HepG2 (cell line): ENCODE data around the gene SCIN. TPM values are rescaled to one million over a fixed set of nuclear protein-coding genes. Genes with fewer than 3 reads are reported as not detected.

Experiments
- ATAC-seq: fragments of 200-7000 bp; cut with Tn5 transposase; 3 replicates; pipeline ENCODE4 v1.9.1; 2020; ENCODE audit warnings: mild to moderate bottlenecking, moderate library complexity
- BruUV-seq: library from RNA; stranded (reverse); fragments of 400-500 nt; replicated peaks from 2 replicates; lab custom pipeline; 2021; lab: Mats Ljungman, UMichigan
- CTCF ChIA-PET: fragments of 300-600 bp; formaldehyde crosslinking; extraction: SDS; loops from one replicate; lab custom pipeline; 2021; ENCODE audit warnings: low total read pairs, inconsistent platforms, low intra/inter-chr PET ratio; lab: Yijun Ruan, JAX
- POLR2A ChIA-PET: fragments of 350-600 bp; sonication (Branson Sonifier 250); formaldehyde crosslinking; loops from one replicate; lab custom pipeline; 2020; ENCODE audit warnings: antibody characterized with exemption, inconsistent platforms; lab: Yijun Ruan, JAX
- DNase-seq: peaks from one replicate; pipeline ENCODE4 v3.0.0-alpha.2; 2015; ENCODE audit warnings: low spot score
- FAIRE-seq: peaks from 3 replicates; lab custom pipeline; 2011; peaks lifted over from hg19 to GRCh38; lab: Jason Lieb, UNC
- H2AFZ ChIP-seq: one replicate; pipeline ENCODE4 v1.6.1; 2011; ENCODE audit warnings: low read length, inconsistent platforms
- H3K27ac ChIP-seq: fragments of 300-600 bp; 3 replicates; pipeline ENCODE4 v1.8.0; 2011; ENCODE audit warnings: mixed run types, mild to moderate bottlenecking, mixed read lengths, low read length, inconsistent platforms; ENCODE audit not compliant: insufficient read depth; ENCODE audit errors: extremely low read length
- H3K27me3 ChIP-seq, 2 experiments: fragments of 200-600 bp in 1 of 2; 2 replicates in 1 of 2; 3 replicates in 1 of 2; pipeline versions ENCODE4 v1.6.0 to v1.8.0; 2011; ENCODE audit warnings: low read length in 2 of 2, mild to moderate bottlenecking in 2 of 2, moderate library complexity in 2 of 2, inconsistent platforms in 1 of 2; ENCODE audit not compliant: insufficient read depth in 2 of 2, control insufficient read depth in 1 of 2
- H3K36me3 ChIP-seq, 2 experiments: fragments of 200-600 bp in 1 of 2; replicated peaks in 1 of 2; 2 replicates in 1 of 2; 3 replicates in 1 of 2; pipeline versions ENCODE4 v1.5.1 to v1.8.0; 2011; ENCODE audit warnings: low read length in 2 of 2, inconsistent platforms in 1 of 2; ENCODE audit not compliant: insufficient read depth in 2 of 2, control insufficient read depth in 1 of 2
- H3K4me1 ChIP-seq: 2 replicates; pipeline ENCODE4 v1.5.1; 2012; ENCODE audit warnings: low read length, inconsistent platforms; ENCODE audit not compliant: insufficient read depth
- H3K4me2 ChIP-seq: 2 replicates; pipeline ENCODE4 v1.6.0; 2011; ENCODE audit warnings: low read depth, low read length, inconsistent platforms
- H3K4me3 ChIP-seq, 3 experiments: fragments of 200-600 bp in 1 of 3; sonication (generic), shearing (Covaris generic) in 1 of 3; replicated peaks in 1 of 3; 2 replicates each; pipeline ENCODE4 v1.5.1; 2011 to 2016; ENCODE audit warnings: low read length in 3 of 3, inconsistent platforms in 2 of 3, low read depth in 2 of 3, mild to moderate bottlenecking in 2 of 3, control low read depth in 1 of 3, mixed read lengths in 1 of 3; ENCODE audit not compliant: insufficient read depth in 1 of 3
- H3K79me2 ChIP-seq: one replicate; pipeline ENCODE4 v1.6.1; 2011; ENCODE audit warnings: low read length, inconsistent platforms; ENCODE audit not compliant: insufficient read depth
- H3K9ac ChIP-seq: 2 replicates; pipeline ENCODE4 v1.6.0; 2011; ENCODE audit warnings: mild to moderate bottlenecking, low read depth, low read length, inconsistent platforms; ENCODE audit not compliant: insufficient read depth
- H3K9me3 ChIP-seq: 2 replicates; pipeline ENCODE4 v1.5.1; 2012; ENCODE audit warnings: mild to moderate bottlenecking, low read length
- H4K20me1 ChIP-seq: 2 replicates; pipeline ENCODE4 v1.6.0; 2011; ENCODE audit warnings: inconsistent platforms, mild to moderate bottlenecking, low read length, moderate library complexity; ENCODE audit not compliant: insufficient read depth
- FUBP1 ChIP-seq: sonication (generic); formaldehyde crosslinking; IDR thresholded peaks from 2 replicates; pipeline ENCODE4 v1.5.1; 2020; ENCODE audit warnings: missing genetic modification reagents, mild to moderate bottlenecking, borderline replicate concordance
- KDM1A ChIP-seq: IDR thresholded peaks from 2 replicates; pipeline ENCODE4 v1.6.1; 2016; ENCODE audit warnings: missing compliant biosample characterization
- ZNF234 ChIP-seq: sonication (generic); formaldehyde crosslinking; conservative IDR thresholded peaks from 2 replicates; pipeline ENCODE4 v1.5.1; 2020; ENCODE audit warnings: mild to moderate bottlenecking, missing genetic modification reagents
- WGBS: methylation state at CpG from one replicate; pipeline ENCODE4 v1.1.6; 2017; ENCODE audit warnings: low lambda C conversion rate; 5-methylcytosine and 5-hydroxymethylcytosine counted together
- in situ Hi-C: cut with HindIII; loops from 2 replicates; pipeline ENCODE4 v1.10.0; 2017; ENCODE audit warnings: low pct_unique_long_range_greater_than_20kb; ENCODE audit not compliant: extremely low pct_ligation_motif_present
- intact Hi-C: fragments of 100-400 bp; cut with micrococcal nuclease; formaldehyde crosslinking; loops from one replicate; pipeline ENCODE4 v1.10.0; 2022; ENCODE audit not compliant: unreplicated experiment
- polyA plus RNA-seq, 8 experiments: library from polyadenylated mRNA; depleted of rRNA in 3 of 8; stranded (reverse) in 7 of 8; unstranded in 1 of 8; fragments of >200 nt; fragmentation: Illumina TruSeq in 4 of 8; extraction: Trizol in 4 of 8; gene quantifications; 2 replicates each; pipeline versions ENCODE4 v1.2.1 to v1.2.3, GENCODE V29; 2011 to 2016; ENCODE audit warnings: low read depth in 4 of 8, missing spikeins in 1 of 8, mixed read lengths in 1 of 8; ENCODE audit not compliant: insufficient read depth in 1 of 8
- total RNA-seq, 5 experiments: library from RNA; depleted of rRNA; stranded (reverse); fragments of >200 nt; fragmentation: Illumina TruSeq; extraction: Trizol; gene quantifications; 2 replicates each; pipeline ENCODE4 v1.2.3, GENCODE V29; 2016; ENCODE audit warnings: low read depth in 1 of 5
- TF ChIP-seq, protein P1 (sequence below): sonication (generic); formaldehyde crosslinking; IDR thresholded peaks from 2 replicates; pipeline ENCODE4 v1.5.0; 2020; ENCODE audit warnings: mild to moderate bottlenecking, low read depth, missing genetic modification reagents, borderline replicate concordance
- TF ChIP-seq, protein P2 (sequence below): sonication (generic); formaldehyde crosslinking; IDR thresholded peaks from 2 replicates; pipeline ENCODE4 v1.4.0; 2020; ENCODE audit warnings: missing genetic modification reagents

Gene SCIN
- total and polyA plus RNA-seq, 2 of the 13 experiments (the other 11 are each of a cell fraction or from before 2014, with no cell fraction given): not detected

DNA sequence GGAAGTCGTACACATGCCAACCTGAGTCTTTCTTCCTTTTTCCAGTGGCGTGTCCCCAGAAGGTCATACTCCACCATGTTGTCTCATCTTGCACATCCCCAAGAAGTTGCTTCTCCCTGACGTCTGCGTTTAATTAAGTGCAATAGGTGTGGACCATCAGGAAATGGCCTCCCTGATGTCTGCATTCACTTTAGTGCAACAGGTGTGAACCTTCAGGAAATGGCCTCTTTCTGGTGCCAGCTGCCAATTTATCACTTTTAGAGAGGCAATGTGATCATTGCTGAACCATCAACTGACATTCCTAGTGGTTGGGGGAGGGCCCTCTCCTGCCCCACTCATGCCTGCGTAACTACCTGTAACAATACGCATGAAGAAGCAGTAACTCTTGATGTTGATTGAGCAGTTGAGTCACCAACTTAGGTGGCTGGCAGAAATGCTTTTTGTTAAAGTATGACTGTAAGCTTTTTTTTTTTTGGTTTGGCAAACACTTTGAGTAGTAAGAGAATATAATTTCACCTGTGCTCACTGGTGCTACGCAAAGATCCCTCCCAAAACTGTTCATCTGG is 25.8 kb downstream of the SCIN start (continued):
- TF ChIP-seq FUBP1 (CRISPR knock-in tag) (no peak), KDM1A (no peak)

DNA sequence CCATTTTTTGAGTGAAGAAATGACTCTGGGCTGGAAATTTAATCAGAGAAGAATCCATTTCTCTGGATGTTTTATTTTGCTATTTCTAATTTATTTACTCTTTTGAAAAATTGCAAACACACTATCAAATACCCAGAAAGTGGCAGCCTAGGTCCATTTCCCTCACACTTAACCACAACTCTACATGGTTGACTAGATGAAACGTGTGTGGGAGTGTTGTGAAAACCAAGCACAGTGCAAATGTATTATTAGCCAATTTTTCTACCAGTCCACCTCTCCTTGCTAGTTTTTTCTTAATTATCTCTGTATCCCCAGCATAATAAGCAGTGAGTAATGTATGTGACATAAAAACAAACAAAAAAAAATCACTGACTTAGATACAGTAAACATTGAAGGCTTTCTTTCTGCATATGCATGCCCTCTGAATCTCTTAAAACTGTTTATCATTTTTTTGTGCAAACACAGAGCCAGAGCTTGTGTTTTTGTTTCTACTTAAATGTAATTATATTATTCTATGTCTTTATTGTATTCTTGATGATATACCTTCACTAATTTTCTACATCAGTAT is 30.9 kb downstream of the SCIN start:
- CTCF ChIA-PET: no interaction called here
- no peaks in the 10 kb centered on the region for H3K79me2 ChIP-seq
- no peak overlapping the region for H2AFZ ChIP-seq
- no peak overlapping the region for H3K4me3 ChIP-seq
- POLR2A ChIA-PET: no interaction called here
- BruUV-seq: no TSS peak
- FAIRE-seq (no peak), DNase-seq (no peak), ATAC-seq (no peak)
- H3K27me3 ChIP-seq: no peaks in the 10 kb centered on the region
- H3K4me1 ChIP-seq: no peaks in the 10 kb centered on the region
- no peak overlapping the region for H3K27ac ChIP-seq
- intact Hi-C loops (no loop called here), in situ Hi-C loops (no loop called here)
- no peak overlapping the region for H3K9ac ChIP-seq
- 0% methylated on average over 1 of the region's 1 CpG for WGBS
- H3K9me3 ChIP-seq: no peaks in the 10 kb centered on the region
- no peak overlapping the region for H3K4me2 ChIP-seq
- no peaks in the 10 kb centered on the region for H4K20me1 ChIP-seq
- H3K36me3 ChIP-seq: no peaks in the 10 kb centered on the region
- TF ChIP-seq, protein P1, sequence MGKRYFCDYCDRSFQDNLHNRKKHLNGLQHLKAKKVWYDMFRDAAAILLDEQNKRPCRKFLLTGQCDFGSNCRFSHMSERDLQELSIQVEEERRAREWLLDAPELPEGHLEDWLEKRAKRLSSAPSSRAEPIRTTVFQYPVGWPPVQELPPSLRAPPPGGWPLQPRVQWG: no peak
- TF ChIP-seq, protein P2, sequence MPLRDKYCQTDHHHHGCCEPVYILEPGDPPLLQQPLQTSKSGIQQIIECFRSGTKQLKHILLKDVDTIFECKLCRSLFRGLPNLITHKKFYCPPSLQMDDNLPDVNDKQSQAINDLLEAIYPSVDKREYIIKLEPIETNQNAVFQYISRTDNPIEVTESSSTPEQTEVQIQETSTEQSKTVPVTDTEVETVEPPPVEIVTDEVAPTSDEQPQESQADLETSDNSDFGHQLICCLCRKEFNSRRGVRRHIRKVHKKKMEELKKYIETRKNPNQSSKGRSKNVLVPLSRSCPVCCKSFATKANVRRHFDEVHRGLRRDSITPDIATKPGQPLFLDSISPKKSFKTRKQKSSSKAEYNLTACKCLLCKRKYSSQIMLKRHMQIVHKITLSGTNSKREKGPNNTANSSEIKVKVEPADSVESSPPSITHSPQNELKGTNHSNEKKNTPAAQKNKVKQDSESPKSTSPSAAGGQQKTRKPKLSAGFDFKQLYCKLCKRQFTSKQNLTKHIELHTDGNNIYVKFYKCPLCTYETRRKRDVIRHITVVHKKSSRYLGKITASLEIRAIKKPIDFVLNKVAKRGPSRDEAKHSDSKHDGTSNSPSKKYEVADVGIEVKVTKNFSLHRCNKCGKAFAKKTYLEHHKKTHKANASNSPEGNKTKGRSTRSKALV (CRISPR knock-in tag): no peak
- TF ChIP-seq ZNF234 (CRISPR knock-in tag): no peak
